ENCODE measurements around the gene FOXI1.

FOXI1 gene

DNA sequence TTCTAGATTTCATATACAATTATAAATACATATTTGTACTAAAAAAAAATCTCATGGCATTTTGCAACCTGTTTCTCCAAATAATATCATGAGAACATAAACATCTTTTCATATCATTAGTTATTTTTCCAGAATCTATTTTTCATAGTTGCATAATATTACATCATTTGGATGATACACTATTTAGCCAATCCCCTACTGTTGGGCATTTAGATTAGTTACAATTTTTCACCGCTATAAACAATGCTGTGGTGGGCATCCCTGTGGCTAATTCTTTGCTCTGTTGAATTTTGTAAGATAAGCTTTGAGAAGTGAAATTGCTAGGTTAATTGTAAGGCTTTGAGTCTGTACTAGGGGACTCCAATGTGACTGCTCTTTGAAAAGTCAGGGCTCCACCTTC is 2.2 kb upstream of the FOXI1 start:
- Histone ChIP-seq H3K4me2 (ENCODE audit: low read depth, low read length, poor library complexity, severe bottlenecking) (no peak overlapping the region), H3K4me1 (ENCODE audit: insufficient read depth, low read length, poor library complexity, severe bottlenecking) (no peaks in the 10 kb centered on the region), H3K79me2 (ENCODE audit: insufficient read depth, low read length) (no peaks in the 10 kb centered on the region), H3F3A (ENCODE audit: low read depth) (no peaks in the 10 kb centered on the region), H4K20me1 (ENCODE audit: insufficient read depth, low read length, poor library complexity, severe bottlenecking) (no peaks in the 10 kb centered on the region), H3K4me3 (ENCODE audit: low read length, poor library complexity, severe bottlenecking) (no peak overlapping the region), H3K9ac (ENCODE audit: low read depth, low read length, poor library complexity, severe bottlenecking) (no peak overlapping the region), H2AFZ (ENCODE audit: low read length) (no peak overlapping the region), H3K36me3 (ENCODE audit: insufficient read depth, low read length) (no peaks in the 10 kb centered on the region), H3K27me3 (ENCODE audit: insufficient read depth, low read length, poor library complexity, severe bottlenecking) (no peaks in the 10 kb centered on the region), H3K9me2 (replicated peaks; ENCODE audit: low read depth, low read length) (no peaks in the 10 kb centered on the region), H3K9me3 (ENCODE audit: insufficient read depth, low read depth, low read length) (no peaks in the 10 kb centered on the region)
- TF ChIP-seq CTCF (conservative IDR thresholded peaks at IDR 0.05; ENCODE audit: low read length) (no peak), EZH2phosphoT487 (IDR thresholded peaks at IDR 0.05; ENCODE audit: borderline replicate concordance) (no peak)

GRCh38 chr5:170104299-170104698 is 1.4 kb upstream of the FOXI1 start:
- H3K9me3 ChIP-seq (ENCODE audit: insufficient read depth, low read depth, low read length): no peaks in the 10 kb centered on the region
- no peaks in the 10 kb centered on the region for H3F3A ChIP-seq (ENCODE audit: low read depth)
- H2AFZ ChIP-seq (ENCODE audit: low read length): no peak overlapping the region
- H3K9me2 ChIP-seq (replicated peaks; ENCODE audit: low read depth, low read length): no peaks in the 10 kb centered on the region
- H3K27me3 ChIP-seq (ENCODE audit: insufficient read depth, low read length, poor library complexity, severe bottlenecking): no peaks in the 10 kb centered on the region
- no peaks in the 10 kb centered on the region for H3K79me2 ChIP-seq (ENCODE audit: insufficient read depth, low read length)
- H3K36me3 ChIP-seq (ENCODE audit: insufficient read depth, low read length): no peaks in the 10 kb centered on the region
- no peaks in the 10 kb centered on the region for H4K20me1 ChIP-seq (ENCODE audit: insufficient read depth, low read length, poor library complexity, severe bottlenecking)
- H3K4me3 ChIP-seq (ENCODE audit: low read length, poor library complexity, severe bottlenecking): no peak overlapping the region
- H3K4me1 ChIP-seq (ENCODE audit: insufficient read depth, low read length, poor library complexity, severe bottlenecking): no peaks in the 10 kb centered on the region
- H3K9ac ChIP-seq (ENCODE audit: low read depth, low read length, poor library complexity, severe bottlenecking): no peak overlapping the region
- no peak overlapping the region for H3K4me2 ChIP-seq (ENCODE audit: low read depth, low read length, poor library complexity, severe bottlenecking)
- TF ChIP-seq CTCF (conservative IDR thresholded peaks at IDR 0.05; ENCODE audit: low read length) (no peak), EZH2phosphoT487 (IDR thresholded peaks at IDR 0.05; ENCODE audit: borderline replicate concordance) (no peak)

GRCh38 chr5:170104710-170105109 is 987 bp upstream of the FOXI1 start:
- Histone ChIP-seq H3F3A (ENCODE audit: low read depth) (no peaks in the 10 kb centered on the region), H3K9me2 (replicated peaks; ENCODE audit: low read depth, low read length) (no peaks in the 10 kb centered on the region), H3K27me3 (ENCODE audit: insufficient read depth, low read length, poor library complexity, severe bottlenecking) (no peaks in the 10 kb centered on the region), H3K4me3 (ENCODE audit: low read length, poor library complexity, severe bottlenecking) (no peak overlapping the region), H2AFZ (ENCODE audit: low read length) (no peak overlapping the region), H3K79me2 (ENCODE audit: insufficient read depth, low read length) (no peaks in the 10 kb centered on the region), H3K9me3 (ENCODE audit: insufficient read depth, low read depth, low read length) (no peaks in the 10 kb centered on the region), H3K9ac (ENCODE audit: low read depth, low read length, poor library complexity, severe bottlenecking) (no peak overlapping the region), H3K4me2 (ENCODE audit: low read depth, low read length, poor library complexity, severe bottlenecking) (no peak overlapping the region), H3K36me3 (ENCODE audit: insufficient read depth, low read length) (no peaks in the 10 kb centered on the region), H4K20me1 (ENCODE audit: insufficient read depth, low read length, poor library complexity, severe bottlenecking) (no peaks in the 10 kb centered on the region), H3K4me1 (ENCODE audit: insufficient read depth, low read length, poor library complexity, severe bottlenecking) (no peaks in the 10 kb centered on the region)
- TF ChIP-seq CTCF (conservative IDR thresholded peaks at IDR 0.05; ENCODE audit: low read length): no peak
- TF ChIP-seq EZH2phosphoT487 (IDR thresholded peaks at IDR 0.05; ENCODE audit: borderline replicate concordance): no peak
